ENCODE data around the gene MSANTD2. TPM values are rescaled to one million over a fixed set of nuclear protein-coding genes. Genes with fewer than 3 reads are reported as not detected.

The MSANTD2 gene
- polyA plus RNA-seq, 1 of the 3 experiments (the other 2 are of a cell fraction): 6.4 TPM

GRCh38 chr11:124798991-124799347, 1.2 kb downstream of the MSANTD2 start:
- no peaks in the 10 kb centered on the region for H3K27me3 ChIP-seq (ENCODE audit: insufficient read depth)
- CTCF ChIA-PET: interaction anchor here (0.8 to 10.4 kb wide), 14 partner anchors 9 to 169 kb away, joined by 3 to 70 read pairs (median 7); partner anchors contain the start of genes ESAM, NRGN, ROBO3 and SIAE
- peak overlapping the region; percentile 80 for H3K4me2 ChIP-seq
- TF ChIP-seq TCF12 (IDR thresholded peaks at IDR 0.05): 0 out of 2 replicates have a peak, but pooled peaks have one; percentile 5
- 0 out of 2 replicates have a peak, but pooled peaks have one; percentile 34 for TF ChIP-seq NFIC (IDR thresholded peaks at IDR 0.05; ENCODE audit: borderline replicate concordance)
- no peak; the same call in 1 of the 2 replicates for TF ChIP-seq SIN3A (IDR thresholded peaks at IDR 0.05; ENCODE audit: borderline replicate concordance, low read depth, low read length)
- H3F3A ChIP-seq (replicated peaks; ENCODE audit: insufficient read depth): peaks cover 11% of the 10 kb centered on the region
- H3K9ac ChIP-seq: peak overlapping the region; percentile 97
- no peaks in the 10 kb centered on the region for H3K9me3 ChIP-seq
- H3K27ac ChIP-seq (ENCODE audit: low read depth in 2 of 2, low read length in 1 of 2): peak overlapping the region; percentile 95 to 97
- peak overlapping the region; percentile 68 to 70 for H3K4me3 ChIP-seq (ENCODE audit: low read depth in 2 of 2, low read length in 1 of 2)
- peaks cover 62% of the 10 kb centered on the region for H3K79me2 ChIP-seq (ENCODE audit: insufficient read depth)
- peaks cover 44% of the 10 kb centered on the region for H4K20me1 ChIP-seq (ENCODE audit: insufficient read depth)
- H3K36me3 ChIP-seq (replicated peaks in 1 of 2; ENCODE audit: control insufficient read depth in 1 of 2, insufficient read depth in 2 of 2, low read length in 1 of 2): no peaks in the 10 kb centered on the region
- no peaks in the 10 kb centered on the region for H3K9me2 ChIP-seq
- 4% methylated on average over 8 of the region's 8 CpGs for whole genome bisulfite sequencing (ENCODE audit: low lambda C conversion rate)
- peak overlapping the region; percentile 90; the same call in 1 of the 2 replicates for H2AFZ ChIP-seq (ENCODE audit: low read depth)
- peaks cover 8 to 10% of the 10 kb centered on the region in 2 experiments; a peak in 3 of 4 replicates for H3K4me1 ChIP-seq (ENCODE audit: control insufficient read depth in 1 of 2, insufficient read depth in 2 of 2, low read depth in 1 of 2, low read length in 1 of 2)
- peak; percentile 9 for DNase-seq
- POLR2A ChIA-PET: interaction anchor here (0.6 to 1.0 kb wide), 4 partner anchors 13 to 77 kb away, joined by 3 to 6 read pairs (median 3); no protein-coding TSS in a partner anchor

GRCh38 chr11:124796312-124796711, 3.9 kb downstream of the MSANTD2 start:
- Histone ChIP-seq H3K27me3 (ENCODE audit: insufficient read depth) (no peaks in the 10 kb centered on the region), H3K4me1 (ENCODE audit: control insufficient read depth in 1 of 2, insufficient read depth in 2 of 2, low read depth in 1 of 2, low read length in 1 of 2) (peaks cover 11% of the 10 kb centered on the region in 2 experiments; a peak in 3 of 4 replicates), H3K9me3 (no peaks in the 10 kb centered on the region), H3F3A (replicated peaks; ENCODE audit: insufficient read depth) (peaks cover 12% of the 10 kb centered on the region), H4K20me1 (ENCODE audit: insufficient read depth) (peaks cover 69% of the 10 kb centered on the region), H3K9ac (no peak overlapping the region), H3K4me2 (no peak overlapping the region), H3K79me2 (ENCODE audit: insufficient read depth) (peaks cover 88% of the 10 kb centered on the region), H3K36me3 (replicated peaks in 1 of 2; ENCODE audit: control insufficient read depth in 1 of 2, insufficient read depth in 2 of 2, low read length in 1 of 2) (no peaks in the 10 kb centered on the region), H3K9me2 (no peaks in the 10 kb centered on the region), H3K27ac (ENCODE audit: low read depth in 2 of 2, low read length in 1 of 2) (no peak overlapping the region), H3K4me3 (ENCODE audit: low read depth in 2 of 2, low read length in 1 of 2) (no peak overlapping the region), H2AFZ (ENCODE audit: low read depth) (no peak overlapping the region)
- ChIA-PET CTCF (interaction anchor here (3.4 to 10.4 kb wide), 3 partner anchors 33 to 153 kb away, joined by 20 to 70 read pairs (median 41); partner anchors contain the start of genes ESAM, SIAE and SPA17), POLR2A (no interaction called here)
- TF ChIP-seq, protein P1, sequence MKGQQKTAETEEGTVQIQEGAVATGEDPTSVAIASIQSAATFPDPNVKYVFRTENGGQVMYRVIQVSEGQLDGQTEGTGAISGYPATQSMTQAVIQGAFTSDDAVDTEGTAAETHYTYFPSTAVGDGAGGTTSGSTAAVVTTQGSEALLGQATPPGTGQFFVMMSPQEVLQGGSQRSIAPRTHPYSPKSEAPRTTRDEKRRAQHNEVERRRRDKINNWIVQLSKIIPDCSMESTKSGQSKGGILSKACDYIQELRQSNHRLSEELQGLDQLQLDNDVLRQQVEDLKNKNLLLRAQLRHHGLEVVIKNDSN (IDR thresholded peaks at IDR 0.05; ENCODE audit: borderline replicate concordance, low read depth): no peak
- TF ChIP-seq, protein P2, sequence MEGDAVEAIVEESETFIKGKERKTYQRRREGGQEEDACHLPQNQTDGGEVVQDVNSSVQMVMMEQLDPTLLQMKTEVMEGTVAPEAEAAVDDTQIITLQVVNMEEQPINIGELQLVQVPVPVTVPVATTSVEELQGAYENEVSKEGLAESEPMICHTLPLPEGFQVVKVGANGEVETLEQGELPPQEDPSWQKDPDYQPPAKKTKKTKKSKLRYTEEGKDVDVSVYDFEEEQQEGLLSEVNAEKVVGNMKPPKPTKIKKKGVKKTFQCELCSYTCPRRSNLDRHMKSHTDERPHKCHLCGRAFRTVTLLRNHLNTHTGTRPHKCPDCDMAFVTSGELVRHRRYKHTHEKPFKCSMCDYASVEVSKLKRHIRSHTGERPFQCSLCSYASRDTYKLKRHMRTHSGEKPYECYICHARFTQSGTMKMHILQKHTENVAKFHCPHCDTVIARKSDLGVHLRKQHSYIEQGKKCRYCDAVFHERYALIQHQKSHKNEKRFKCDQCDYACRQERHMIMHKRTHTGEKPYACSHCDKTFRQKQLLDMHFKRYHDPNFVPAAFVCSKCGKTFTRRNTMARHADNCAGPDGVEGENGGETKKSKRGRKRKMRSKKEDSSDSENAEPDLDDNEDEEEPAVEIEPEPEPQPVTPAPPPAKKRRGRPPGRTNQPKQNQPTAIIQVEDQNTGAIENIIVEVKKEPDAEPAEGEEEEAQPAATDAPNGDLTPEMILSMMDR (IDR thresholded peaks at IDR 0.05): no peak
- TF ChIP-seq NRF1 (IDR thresholded peaks at IDR 0.05; ENCODE audit: low read depth, low read length) (no peak), RFX5 (IDR thresholded peaks at IDR 0.05; ENCODE audit: low read length) (no peak), MXI1 (IDR thresholded peaks at IDR 0.05; ENCODE audit: low read depth, low read length) (no peak), GABPA (IDR thresholded peaks at IDR 0.05; ENCODE audit: low read depth) (no peak), EZH2phosphoT487 (IDR thresholded peaks at IDR 0.05; ENCODE audit: borderline replicate concordance, low read depth) (no peak), YY1 (IDR thresholded peaks at IDR 0.05; ENCODE audit: low read depth) (no peak), SIN3A (IDR thresholded peaks at IDR 0.05; ENCODE audit: borderline replicate concordance, low read depth, low read length) (no peak), GATA2 (CRISPR knock-in tag; IDR thresholded peaks at IDR 0.05) (no peak)
- TF ChIP-seq, protein P3, sequence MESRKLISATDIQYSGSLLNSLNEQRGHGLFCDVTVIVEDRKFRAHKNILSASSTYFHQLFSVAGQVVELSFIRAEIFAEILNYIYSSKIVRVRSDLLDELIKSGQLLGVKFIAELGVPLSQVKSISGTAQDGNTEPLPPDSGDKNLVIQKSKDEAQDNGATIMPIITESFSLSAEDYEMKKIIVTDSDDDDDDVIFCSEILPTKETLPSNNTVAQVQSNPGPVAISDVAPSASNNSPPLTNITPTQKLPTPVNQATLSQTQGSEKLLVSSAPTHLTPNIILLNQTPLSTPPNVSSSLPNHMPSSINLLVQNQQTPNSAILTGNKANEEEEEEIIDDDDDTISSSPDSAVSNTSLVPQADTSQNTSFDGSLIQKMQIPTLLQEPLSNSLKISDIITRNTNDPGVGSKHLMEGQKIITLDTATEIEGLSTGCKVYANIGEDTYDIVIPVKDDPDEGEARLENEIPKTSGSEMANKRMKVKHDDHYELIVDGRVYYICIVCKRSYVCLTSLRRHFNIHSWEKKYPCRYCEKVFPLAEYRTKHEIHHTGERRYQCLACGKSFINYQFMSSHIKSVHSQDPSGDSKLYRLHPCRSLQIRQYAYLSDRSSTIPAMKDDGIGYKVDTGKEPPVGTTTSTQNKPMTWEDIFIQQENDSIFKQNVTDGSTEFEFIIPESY (IDR thresholded peaks at IDR 0.05; ENCODE audit: borderline replicate concordance, low read depth): no peak
- WGBS (ENCODE audit: low lambda C conversion rate): 91% methylated on average over 3 of the region's 3 CpGs
- DNase-seq: no peak

Measured in SK-N-SH (cell line).